Upper lobe of left lung (tissue), 6 donors: Measurements from ENCODE around the gene CNGB1. TPM values are rescaled to one million over a fixed set of nuclear protein-coding genes. Genes with fewer than 3 reads are reported as not detected.

Source experiments
- ATAC-seq, 2 donors: fragments of 200-7000 bp; cut with Tn5 transposase; one replicate each; pipeline ENCODE4 v1.9.1; 2022; ENCODE audit warnings: mild to moderate bottlenecking in 2 of 2, moderate library complexity in 2 of 2; ENCODE audit not compliant: low FRiP score in 2 of 2
- DNase-seq, 2 donors: peaks; one replicate each; pipeline ENCODE4 v3.0.0-alpha.2; 2019 to 2020
- H3K27ac ChIP-seq, 4 donors: fragments of 200-600 bp; sonication (generic); one replicate each; pipeline ENCODE4 v1.5.1; 2016 to 2019
- H3K27me3 ChIP-seq, 4 donors: fragments of 200-600 bp; sonication (generic); one replicate each; pipeline ENCODE4 v1.5.1; 2017 to 2019
- H3K36me3 ChIP-seq, 4 donors: fragments of 200-600 bp; sonication (generic); one replicate each; pipeline ENCODE4 v1.5.1; 2016 to 2019
- H3K4me1 ChIP-seq, 4 donors: fragments of 200-600 bp; sonication (generic); one replicate each; pipeline ENCODE4 v1.5.1; 2018 to 2019
- H3K4me3 ChIP-seq, 4 donors: fragments of 200-600 bp; sonication (generic); one replicate each; pipeline ENCODE4 v1.5.1; 2017 to 2019; ENCODE audit warnings: mild to moderate bottlenecking in 2 of 4, moderate library complexity in 1 of 4
- H3K9me3 ChIP-seq, 4 donors: fragments of 200-600 bp; sonication (generic); one replicate each; pipeline ENCODE4 v1.5.1; 2018 to 2019
- EP300 ChIP-seq, 4 donors: sonication (generic); formaldehyde crosslinking; IDR thresholded peaks; one replicate each; pipeline ENCODE4 v1.5.1; 2017; ENCODE audit warnings: antibody characterized with exemption in 4 of 4, control low read depth in 2 of 4
- POLR2A ChIP-seq, 4 donors: fragments of 450-650 bp; IDR thresholded peaks; one replicate each; pipeline ENCODE4 v1.5.1; 2016 to 2017; ENCODE audit warnings: antibody characterized with exemption in 4 of 4, mild to moderate bottlenecking in 2 of 4
- POLR2AphosphoS5 ChIP-seq, 2 donors: sonication (generic); formaldehyde crosslinking; IDR thresholded peaks; one replicate each; pipeline ENCODE4 v1.5.1; 2017; ENCODE audit warnings: antibody characterized with exemption in 2 of 2
- WGBS, 2 donors: methylation state at CpG; one replicate each; pipeline ENCODE4 v1.1.5; 2017 to 2018; 5-methylcytosine and 5-hydroxymethylcytosine counted together
- total RNA-seq, 6 donors: library from RNA; depleted of rRNA in 4 of 6; stranded (reverse); fragments of >200 nt in 4 of 6; gene quantifications; one replicate each; pipeline versions ENCODE4 v1.1.0 to v1.2.1, GENCODE V29; 2016 to 2021
- TF ChIP-seq, protein P1 (sequence below), 6 experiments: fragments of 450-650 bp in 4 of 6; fragments of 200-600 bp in 2 of 6; sonication (generic) in 2 of 6; IDR thresholded peaks; one replicate each; pipeline ENCODE4 v1.5.1; 2016 to 2019; ENCODE audit warnings: antibody characterized with exemption in 6 of 6
- donor health status: DM: no; HTN: no; CAD: no; lungs with moderate emphysema.
- donor health status: DM: no; HTN: yes; CAD: no; lungs with severe emphysema.

The CNGB1 gene
- total RNA-seq, 6 donors from 2014 or later = 0.06 to 0.39 TPM; not detected in 4

DNA sequence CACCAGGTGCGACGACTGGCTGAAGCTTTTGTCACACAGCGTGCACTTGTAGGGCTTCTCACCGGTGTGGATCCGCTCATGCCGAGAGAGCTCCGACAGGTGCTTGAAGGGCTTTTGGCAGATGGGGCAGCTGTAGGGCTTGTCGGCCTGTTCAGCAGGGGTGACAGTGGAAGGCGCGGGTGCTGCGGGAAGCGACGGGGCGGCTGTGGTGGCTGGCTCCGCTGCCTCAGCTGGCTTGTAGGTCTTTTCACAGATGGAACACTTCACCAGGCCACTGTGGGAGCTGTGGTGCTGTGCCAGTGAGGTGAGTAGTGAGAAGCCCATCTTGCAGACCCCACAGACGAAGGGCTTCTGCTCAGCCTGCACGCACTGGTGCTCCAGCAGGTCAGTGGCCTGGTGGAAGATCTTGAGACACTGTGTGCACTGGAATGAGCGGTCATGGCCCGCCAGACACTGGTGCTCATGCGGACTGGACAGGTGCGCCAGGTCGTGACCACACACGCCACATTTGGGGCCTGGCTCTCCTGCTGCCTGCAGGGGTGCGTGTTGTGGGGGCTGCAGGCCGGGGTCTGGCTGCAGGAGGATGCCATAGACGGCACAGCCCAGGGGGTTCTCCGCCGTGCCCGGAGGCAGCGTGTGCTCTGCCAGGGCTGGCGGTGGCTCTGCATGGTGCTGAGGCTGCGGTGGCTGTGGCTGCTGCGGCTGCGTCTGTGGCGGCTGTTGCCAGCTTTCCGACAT lies 26.8 kb upstream of the CNGB1 start:
- Histone ChIP-seq H3K4me1 (peaks cover 52 to 84% (median 61%) of the 10 kb centered on the region in 4 donors), H3K4me3 (no peak overlapping the region), H3K27me3 (no peaks in the 10 kb centered on the region), H3K9me3 (no peaks in the 10 kb centered on the region), H3K36me3 (peaks cover 13 to 46% (median 29%) of the 10 kb centered on the region in 4 donors), H3K27ac (peak overlapping the region in 3 of 4 donors; percentile 91 to 94 (median 93))
- WGBS, 2 donors = 93 to 95% methylated on average over 34 to 35 of the region's 36 CpGs
- DNase-seq = peak in 1 of 2 donors; percentile 81
- TF ChIP-seq EP300 (IDR thresholded peaks at IDR 0.05) = no peak
- no peak for TF ChIP-seq POLR2AphosphoS5 (IDR thresholded peaks at IDR 0.05)
- TF ChIP-seq POLR2A (IDR thresholded peaks at IDR 0.05) = no peak
- TF ChIP-seq, protein P1, sequence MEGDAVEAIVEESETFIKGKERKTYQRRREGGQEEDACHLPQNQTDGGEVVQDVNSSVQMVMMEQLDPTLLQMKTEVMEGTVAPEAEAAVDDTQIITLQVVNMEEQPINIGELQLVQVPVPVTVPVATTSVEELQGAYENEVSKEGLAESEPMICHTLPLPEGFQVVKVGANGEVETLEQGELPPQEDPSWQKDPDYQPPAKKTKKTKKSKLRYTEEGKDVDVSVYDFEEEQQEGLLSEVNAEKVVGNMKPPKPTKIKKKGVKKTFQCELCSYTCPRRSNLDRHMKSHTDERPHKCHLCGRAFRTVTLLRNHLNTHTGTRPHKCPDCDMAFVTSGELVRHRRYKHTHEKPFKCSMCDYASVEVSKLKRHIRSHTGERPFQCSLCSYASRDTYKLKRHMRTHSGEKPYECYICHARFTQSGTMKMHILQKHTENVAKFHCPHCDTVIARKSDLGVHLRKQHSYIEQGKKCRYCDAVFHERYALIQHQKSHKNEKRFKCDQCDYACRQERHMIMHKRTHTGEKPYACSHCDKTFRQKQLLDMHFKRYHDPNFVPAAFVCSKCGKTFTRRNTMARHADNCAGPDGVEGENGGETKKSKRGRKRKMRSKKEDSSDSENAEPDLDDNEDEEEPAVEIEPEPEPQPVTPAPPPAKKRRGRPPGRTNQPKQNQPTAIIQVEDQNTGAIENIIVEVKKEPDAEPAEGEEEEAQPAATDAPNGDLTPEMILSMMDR (IDR thresholded peaks at IDR 0.05) = no peak
- no peak for ATAC-seq

DNA sequence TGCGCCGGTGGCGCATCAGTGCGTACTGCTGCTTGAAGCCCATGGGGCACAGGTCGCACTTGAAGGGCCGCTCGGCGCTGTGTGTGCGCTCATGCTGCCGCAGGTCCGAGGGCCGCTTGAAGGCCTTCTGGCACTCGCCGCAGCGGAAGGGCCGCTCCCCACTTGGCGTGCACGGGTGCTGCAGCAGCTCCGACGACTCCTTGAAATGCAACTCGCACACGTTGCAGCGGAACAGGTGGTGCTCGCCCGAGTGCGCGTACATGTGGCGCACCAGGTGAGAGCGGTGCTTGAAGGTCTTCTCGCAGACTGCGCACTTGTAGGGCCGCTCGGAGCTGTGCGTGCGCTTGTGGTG lies 26.2 kb upstream of the CNGB1 start:
- ATAC-seq = no peak
- H3K9me3 ChIP-seq = no peaks in the 10 kb centered on the region
- peaks cover 52 to 80% (median 64%) of the 10 kb centered on the region in 4 donors for H3K4me1 ChIP-seq
- no peak overlapping the region for H3K4me3 ChIP-seq
- peaks cover 13 to 41% (median 27%) of the 10 kb centered on the region in 4 donors for H3K36me3 ChIP-seq
- peak in 1 of 2 donors; percentile 81 for DNase-seq
- TF ChIP-seq, protein P1 (IDR thresholded peaks at IDR 0.05) = no peak
- TF ChIP-seq POLR2A (IDR thresholded peaks at IDR 0.05) (no peak), EP300 (IDR thresholded peaks at IDR 0.05) (no peak), POLR2AphosphoS5 (IDR thresholded peaks at IDR 0.05) (no peak)
- no peaks in the 10 kb centered on the region for H3K27me3 ChIP-seq
- H3K27ac ChIP-seq = no peak overlapping the region
- WGBS, 2 donors = 96% methylated on average over 14 to 35 of the region's 35 CpGs

DNA sequence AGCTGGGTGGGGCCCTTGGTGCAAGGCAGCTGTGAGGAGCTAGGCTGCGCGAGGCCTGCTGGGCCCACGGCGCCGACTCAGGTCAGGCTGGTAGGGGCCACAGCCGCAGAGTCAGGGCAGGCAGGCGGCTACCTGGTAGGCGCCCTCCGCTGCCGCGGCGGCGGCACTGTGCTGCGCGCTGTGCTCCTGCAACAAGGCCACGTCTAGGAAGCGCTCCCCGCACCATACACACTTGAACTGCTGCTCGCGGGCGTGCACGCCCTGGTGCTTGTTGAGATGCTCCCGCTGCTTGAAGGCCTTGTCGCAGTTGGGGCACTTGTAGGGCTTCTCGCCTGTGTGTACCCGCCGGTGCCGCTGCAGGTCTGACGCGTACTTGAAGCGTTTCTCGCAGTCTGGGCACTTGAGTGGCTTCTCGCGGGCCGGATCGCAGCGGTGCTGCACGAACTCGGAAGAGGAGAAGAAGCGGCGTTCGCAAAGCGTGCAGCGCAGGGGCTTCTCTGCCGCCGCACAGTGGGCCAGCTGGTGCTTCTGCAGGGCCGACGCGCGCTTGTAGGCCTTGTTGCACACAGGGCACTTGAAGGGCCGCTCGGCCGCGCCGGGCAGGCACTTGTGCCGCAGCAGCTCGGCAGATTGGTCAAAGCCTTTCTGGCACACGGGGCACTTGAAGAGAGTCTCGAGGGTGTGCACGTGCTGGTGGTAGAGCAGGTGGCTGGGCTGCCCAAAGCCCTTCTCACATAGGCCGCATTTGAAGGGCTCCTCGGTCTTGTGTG lies 25.7 kb upstream of the CNGB1 start:
- peaks cover 46 to 75% (median 60%) of the 10 kb centered on the region in 4 donors for H3K4me1 ChIP-seq
- DNase-seq (peak in 1 of 2 donors; percentile 78), ATAC-seq (no peak)
- no peaks in the 10 kb centered on the region for H3K9me3 ChIP-seq
- 93 to 96% methylated on average over 40 to 50 of the region's 62 CpGs for WGBS, 2 donors
- H3K4me3 ChIP-seq = no peak overlapping the region
- no peaks in the 10 kb centered on the region for H3K27me3 ChIP-seq
- peaks cover 13 to 41% (median 27%) of the 10 kb centered on the region in 4 donors for H3K36me3 ChIP-seq
- no peak overlapping the region for H3K27ac ChIP-seq
- TF ChIP-seq POLR2A (IDR thresholded peaks at IDR 0.05) (no peak), EP300 (IDR thresholded peaks at IDR 0.05) (no peak), POLR2AphosphoS5 (IDR thresholded peaks at IDR 0.05) (no peak)
- TF ChIP-seq, protein P1 (IDR thresholded peaks at IDR 0.05) = no peak

DNA sequence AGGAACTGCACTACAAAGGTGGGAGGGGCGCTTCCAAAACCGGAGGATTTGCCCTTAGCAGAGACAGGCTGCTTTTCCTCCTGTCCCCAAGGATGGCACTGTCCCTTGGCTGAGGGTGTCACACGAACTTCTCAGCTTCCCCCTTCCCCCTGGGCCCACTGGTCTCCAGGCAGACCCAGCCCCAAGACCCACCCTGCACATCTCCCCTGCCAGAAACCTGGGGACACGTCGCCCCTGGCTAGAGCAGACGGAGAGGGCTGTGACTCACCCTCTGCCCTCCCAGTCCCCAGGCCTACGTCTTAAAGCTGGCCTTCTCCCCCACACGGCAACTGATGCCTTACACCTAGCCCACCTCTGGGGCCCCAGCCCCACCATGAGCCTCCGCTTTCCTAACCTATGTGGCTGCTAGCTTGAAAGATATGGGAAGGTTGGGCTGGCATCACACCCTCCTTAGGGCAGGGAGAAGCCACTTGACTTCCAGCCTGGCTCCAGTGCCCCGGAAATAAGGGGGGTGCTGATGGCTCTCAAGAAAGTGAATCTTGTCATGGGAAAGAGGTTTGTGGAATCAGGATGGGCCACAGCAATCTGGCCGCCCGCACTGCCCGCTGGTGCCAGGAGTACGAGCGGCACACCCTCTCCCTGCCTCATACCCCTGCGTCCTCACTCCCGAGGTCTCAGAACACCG lies 24.9 kb upstream of the CNGB1 start:
- Histone ChIP-seq H3K27ac (peak overlapping the region in 1 of 4 donors; percentile 77), H3K27me3 (no peaks in the 10 kb centered on the region), H3K4me1 (peaks cover 46 to 71% (median 57%) of the 10 kb centered on the region in 4 donors), H3K9me3 (no peaks in the 10 kb centered on the region), H3K4me3 (no peak overlapping the region), H3K36me3 (peaks cover 13 to 41% (median 27%) of the 10 kb centered on the region in 4 donors)
- TF ChIP-seq POLR2A (IDR thresholded peaks at IDR 0.05) = no peak
- no peak for DNase-seq
- ATAC-seq = no peak
- WGBS, 2 donors = 86 to 89% methylated on average over 17 to 18 of the region's 18 CpGs

DNA sequence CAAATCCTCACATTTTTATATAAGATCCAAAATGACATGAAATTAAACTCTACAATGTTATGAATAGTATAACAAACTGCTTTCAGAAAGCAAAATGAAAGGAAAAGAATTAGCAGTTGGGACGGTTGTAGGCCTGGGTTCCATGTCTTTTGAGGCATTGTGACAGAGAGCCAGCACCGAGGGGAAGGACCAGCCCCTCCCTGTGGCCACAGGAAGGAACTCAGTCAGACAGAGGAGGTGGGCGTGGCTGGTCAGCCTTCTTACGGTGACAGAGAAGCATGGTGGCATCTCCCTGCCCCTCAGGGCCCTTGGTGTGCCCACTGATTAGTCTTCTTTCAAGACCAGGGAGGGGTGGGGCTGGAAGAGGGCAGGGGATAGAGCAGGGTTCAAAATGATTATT lies 23.9 kb upstream of the CNGB1 start:
- Histone ChIP-seq H3K4me1 (peaks cover 46 to 66% (median 54%) of the 10 kb centered on the region in 4 donors), H3K4me3 (no peak overlapping the region), H3K36me3 (peaks cover 13 to 41% (median 27%) of the 10 kb centered on the region in 4 donors), H3K27me3 (no peaks in the 10 kb centered on the region), H3K9me3 (no peaks in the 10 kb centered on the region), H3K27ac (peak overlapping the region in 2 of 4 donors; percentile 45 to 77)
- WGBS, 2 donors = 17% methylated on average over 4 of the region's 4 CpGs
- ATAC-seq (peak in 1 of 2 donors; percentile 44), DNase-seq (peak in 1 of 2 donors; percentile 86)
- TF ChIP-seq POLR2A (IDR thresholded peaks at IDR 0.05) = no peak
- TF ChIP-seq, protein P1 (IDR thresholded peaks at IDR 0.05) = peak; percentile 29 to 52 (median 48)
